ENCODE measurements around the gene CHMP4B. TPM values are rescaled to one million over a fixed set of nuclear protein-coding genes. Genes with fewer than 3 reads are reported as not detected.

Gene CHMP4B
- total RNA-seq, 1 donor from 2014 or later: 56.0 TPM

DNA sequence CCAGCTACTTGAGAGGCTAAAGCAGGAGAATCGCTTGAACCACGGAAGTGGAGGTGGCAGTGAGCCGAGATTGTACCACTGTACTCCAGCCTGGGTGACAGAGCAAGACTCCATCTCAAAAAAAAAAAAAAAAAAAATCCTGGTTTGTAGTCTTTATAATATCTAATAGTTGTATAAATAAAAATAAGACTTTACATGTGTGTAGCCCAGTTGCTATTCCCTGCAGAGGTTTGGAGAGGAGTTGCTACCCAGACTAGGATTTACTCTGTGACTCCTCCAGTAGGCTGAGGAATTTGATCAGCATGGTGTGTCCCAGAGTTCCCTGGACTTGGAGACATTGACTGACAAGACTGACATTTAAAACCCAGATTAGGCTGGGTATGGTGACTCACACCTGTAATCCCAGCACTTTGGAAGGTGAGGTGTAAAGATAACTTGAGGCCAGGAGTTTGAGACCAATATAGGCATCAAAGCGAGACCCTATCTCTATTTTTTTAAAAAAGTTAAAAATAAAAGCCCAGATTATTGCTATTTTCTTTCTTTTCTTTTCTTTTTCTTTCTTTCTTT is 10.2 kb downstream of the CHMP4B start:
- DNase-seq: no peak

GRCh38 chr20:33822423-33822822 is 11.3 kb downstream of the CHMP4B start:
- DNase-seq: no peak

GRCh38 chr20:33822991-33823390 is 11.8 kb downstream of the CHMP4B start:
- DNase-seq: no peak

GRCh38 chr20:33824852-33825251 is 13.7 kb downstream of the CHMP4B start:
- DNase-seq: no peak

GRCh38 chr20:33825340-33826269 is 14.5 kb downstream of the CHMP4B start:
- no peak for DNase-seq

DNA sequence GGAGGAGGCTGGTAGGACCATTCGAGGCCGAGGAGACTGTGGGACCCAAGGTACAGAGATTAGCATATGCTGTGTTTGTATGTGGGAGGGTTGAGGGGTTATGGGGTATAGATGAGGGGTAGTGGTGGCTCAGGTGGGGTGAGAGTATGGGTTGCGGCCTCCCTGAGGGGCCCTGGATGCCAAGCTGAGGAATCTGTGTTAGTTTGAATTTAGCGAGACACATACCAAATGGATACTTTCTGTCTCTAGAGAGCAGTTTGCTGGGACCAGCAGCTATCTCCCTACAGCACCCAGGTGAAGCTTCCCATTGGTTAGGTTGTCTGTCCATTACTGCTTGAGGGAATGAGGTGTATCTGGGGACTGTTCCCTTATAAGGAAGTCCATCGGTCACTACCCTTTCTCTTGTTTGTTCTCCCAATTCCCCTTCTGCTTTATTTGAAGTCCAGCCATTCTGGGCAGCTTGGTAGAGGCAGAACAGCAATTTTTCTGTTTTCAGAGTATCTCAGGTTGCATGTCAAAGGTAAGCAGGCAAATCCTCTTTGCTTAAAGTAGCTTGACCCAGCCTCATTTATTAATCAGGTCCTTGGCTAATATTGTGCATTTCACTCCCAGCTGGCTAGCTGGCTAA is 15.2 kb downstream of the CHMP4B start:
- DNase-seq: no peak

GRCh38 chr20:33827109-33827508 is 16.0 kb downstream of the CHMP4B start:
- no peak for DNase-seq

DNA sequence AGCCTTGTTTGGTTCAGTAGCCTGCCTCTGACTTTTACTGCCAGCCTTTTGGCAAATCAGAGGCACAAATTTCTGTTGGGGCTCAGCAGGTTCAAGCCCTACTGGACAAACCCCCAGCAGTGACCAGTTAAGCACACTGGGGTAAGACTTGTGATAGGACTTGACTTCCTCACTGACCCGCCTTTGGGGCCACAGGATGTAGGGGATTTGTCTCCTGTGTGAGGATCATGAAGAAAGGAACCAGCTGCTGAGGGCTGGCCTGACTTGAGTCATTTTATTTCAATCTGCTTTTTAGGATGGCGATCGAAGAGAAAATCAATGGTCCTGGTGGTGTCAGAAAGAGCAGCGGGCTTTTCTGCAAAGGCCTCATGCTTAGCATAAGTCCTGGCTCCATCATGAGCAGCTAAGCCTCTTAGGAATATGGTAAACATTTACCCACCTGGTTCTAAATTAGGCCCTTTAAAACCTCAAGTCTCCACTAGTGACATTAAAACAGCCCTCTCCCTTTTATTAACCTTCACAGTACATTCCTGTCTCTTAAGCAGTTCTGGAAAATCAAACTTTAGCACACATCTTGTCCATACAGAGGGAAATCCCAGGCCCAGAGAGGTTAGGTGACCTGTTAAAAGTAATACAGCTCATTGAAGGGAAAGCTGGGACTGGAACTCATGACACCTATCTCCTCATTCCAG is 16.6 kb downstream of the CHMP4B start:
- DNase-seq: no peak

DNA sequence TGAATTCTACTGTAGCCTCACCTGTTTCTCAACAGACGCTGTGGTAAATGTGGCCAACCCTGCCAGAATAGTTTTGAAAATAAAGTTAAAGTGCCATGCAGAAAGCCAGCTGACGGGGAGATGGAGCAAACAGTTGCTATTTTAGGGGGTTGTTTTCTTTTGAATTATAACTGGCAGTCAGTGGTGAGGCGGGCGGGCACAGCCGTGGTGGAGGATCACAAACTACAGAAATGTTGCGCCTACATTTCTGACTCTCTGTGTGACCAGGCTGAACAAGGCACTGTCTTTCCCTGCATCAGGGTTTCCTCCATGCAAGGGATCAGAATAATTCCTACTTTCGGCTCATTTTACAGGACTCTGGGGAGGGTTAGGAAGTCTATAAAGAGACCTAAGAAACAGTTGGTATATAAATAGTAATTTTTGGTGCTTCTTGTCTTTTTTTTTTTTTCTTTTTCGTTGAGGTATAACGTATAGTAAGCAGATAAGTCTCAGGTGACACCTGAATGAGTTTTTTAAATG is 17.2 kb downstream of the CHMP4B start:
- DNase-seq: peak; percentile 57

DNA sequence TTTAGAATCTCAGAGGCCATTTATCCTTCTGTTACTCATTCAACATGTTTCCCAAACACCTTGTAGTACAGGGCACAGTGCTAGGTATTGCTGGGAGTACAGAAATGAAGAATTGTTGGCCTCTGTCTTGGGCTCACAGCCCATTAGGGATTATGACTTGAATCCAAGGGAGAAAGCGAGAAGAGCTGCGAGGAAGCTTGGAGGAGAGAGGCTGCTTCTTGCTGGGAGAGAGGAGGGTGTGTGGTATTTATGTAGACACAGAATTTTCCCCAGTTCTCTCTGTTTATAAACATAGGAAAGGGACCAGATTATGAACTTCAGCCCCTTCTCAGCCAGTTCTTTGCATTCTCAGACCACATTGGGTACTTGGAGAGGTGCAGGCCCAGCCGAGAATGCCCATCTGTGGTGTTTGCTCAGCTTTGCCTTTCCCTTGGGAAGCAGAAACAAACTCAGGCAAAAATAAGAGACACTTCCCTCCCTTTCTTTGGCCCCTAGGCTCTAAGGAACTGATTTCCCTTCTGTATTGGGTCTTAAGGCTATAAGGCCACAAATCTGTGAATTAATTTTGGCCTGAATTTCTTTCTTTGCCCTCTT is 17.9 kb downstream of the CHMP4B start:
- DNase-seq: peak; percentile 56

DNA sequence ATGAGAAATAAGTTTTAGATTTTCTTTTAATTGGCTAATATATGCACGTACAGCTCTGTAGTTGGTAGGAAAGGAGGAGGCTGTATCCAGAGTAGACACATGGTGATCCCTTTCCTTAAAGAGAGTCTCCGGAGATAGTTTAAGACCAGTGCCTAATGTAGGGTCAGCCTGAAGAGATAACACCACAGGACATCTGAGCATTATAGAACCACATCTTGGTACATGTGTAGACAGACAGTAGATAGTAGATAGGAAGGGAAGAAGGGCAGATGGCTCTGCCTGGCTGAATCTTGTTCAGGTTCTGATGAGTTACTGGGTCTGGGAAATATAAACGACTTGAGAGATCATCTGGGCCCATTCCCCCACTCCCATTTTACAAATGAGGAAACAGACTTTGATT is 18.5 kb downstream of the CHMP4B start:
- no peak for DNase-seq

DNA sequence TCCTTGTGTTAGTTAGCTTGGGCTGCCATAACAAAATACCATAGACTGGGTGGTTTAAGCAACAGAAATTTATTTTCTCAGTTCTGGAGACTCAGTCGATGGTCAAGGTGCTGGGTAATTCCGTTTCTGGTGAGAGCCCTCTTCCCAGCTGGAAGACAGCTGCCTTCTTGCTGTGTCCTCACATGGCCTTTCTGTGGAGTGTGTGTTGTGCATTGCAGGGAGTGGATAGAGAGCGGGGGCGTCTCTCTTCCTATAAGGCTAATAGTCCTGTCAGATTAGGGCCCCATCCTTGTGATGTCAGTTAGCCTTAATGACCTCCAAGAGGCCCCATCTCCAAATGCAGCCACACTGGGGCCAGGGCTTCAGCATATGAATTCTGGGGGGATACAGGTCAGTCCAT is 19.2 kb downstream of the CHMP4B start:
- peak; percentile 58 for DNase-seq

GRCh38 chr20:33832103-33832804 is 21.1 kb downstream of the CHMP4B start:
- peak; percentile 64 for DNase-seq

DNA sequence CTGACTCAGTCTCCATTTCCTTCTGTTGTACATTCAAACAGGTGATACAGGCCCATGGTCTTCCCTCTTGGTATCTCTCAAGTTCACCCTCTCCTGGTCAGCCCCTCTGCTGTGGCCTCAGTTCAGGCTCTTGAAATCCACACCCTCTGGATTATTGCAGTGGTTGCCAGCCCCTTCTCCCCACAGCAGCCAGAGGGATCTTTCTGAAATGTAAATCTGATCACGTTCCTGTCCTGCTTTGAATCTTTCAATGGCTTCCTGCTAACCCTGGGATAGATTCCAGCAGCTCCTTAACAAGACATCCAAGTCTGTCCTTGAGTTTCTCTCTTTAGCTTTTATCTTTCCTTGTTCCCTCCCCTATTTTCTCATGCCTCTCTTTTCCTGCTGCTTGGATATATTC is 22.2 kb downstream of the CHMP4B start:
- no peak for DNase-seq

- no peak for DNase-seq
Measured at GRCh38 chr20:33835615-33836172, 24.5 kb downstream of the CHMP4B start.

DNA sequence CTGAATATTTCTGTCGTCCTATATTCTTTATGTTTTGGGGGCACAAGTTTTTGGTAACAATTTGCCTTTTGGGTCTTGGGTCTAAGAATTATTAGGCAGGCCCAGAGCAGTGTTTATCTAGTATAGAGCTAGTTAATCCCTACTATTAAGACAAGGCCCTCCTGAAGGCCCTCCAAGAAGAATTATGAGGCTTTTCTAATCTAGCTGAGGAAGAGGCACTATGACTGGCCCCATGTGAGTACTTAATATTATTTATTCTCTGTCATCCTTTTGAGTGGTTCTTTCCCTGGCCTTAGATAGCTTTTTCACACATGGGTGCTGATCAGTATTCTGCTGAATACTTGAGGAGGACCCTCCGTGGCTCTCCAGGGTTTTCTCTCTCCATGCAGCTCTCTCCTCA is 25.1 kb downstream of the CHMP4B start:
- no peak for DNase-seq

- DNase-seq: no peak
Measured at GRCh38 chr20:33837096-33837830, 26.1 kb downstream of the CHMP4B start.

- DNase-seq: no peak
Measured at GRCh38 chr20:33838035-33838864, 27.1 kb downstream of the CHMP4B start.

DNA sequence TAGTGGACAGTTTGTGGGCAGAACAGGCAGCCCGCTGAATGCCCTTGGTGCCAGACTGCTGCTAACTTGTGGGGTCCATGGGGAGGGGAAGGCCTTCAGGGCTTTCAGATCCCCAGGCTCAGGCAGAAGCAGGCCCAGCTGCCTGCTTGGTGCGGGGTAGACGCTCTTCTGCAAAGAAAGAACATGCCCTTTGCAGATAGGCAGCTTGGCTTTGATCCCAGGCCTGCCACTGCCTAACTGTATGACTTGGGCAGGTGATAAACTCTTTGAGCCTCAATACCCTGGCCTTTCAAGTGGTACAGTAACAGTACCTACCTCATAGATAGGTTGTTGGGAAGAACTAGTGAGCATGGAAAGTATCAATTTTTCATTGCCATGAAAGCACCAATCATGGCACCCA is 28.4 kb downstream of the CHMP4B start:
- DNase-seq: no peak

All from tongue (tissue), 2 donors.